Liver (tissue), 3 donors: Measurements from ENCODE around the gene GPATCH8.

ENCODE experiments used
- EGR1 ChIP-seq, 2 donors: IDR thresholded peaks; 2 replicates each; pipeline ENCODE4 v1.6.1; 2016 to 2018; ENCODE audit warnings: antibody characterized with exemption in 2 of 2, low read depth in 2 of 2
- JUND ChIP-seq, 2 donors: IDR thresholded peaks; 2 replicates each; pipeline ENCODE4 v1.6.1; 2016; ENCODE audit warnings: antibody characterized with exemption in 2 of 2
- TAF1 ChIP-seq: conservative IDR thresholded peaks from 2 replicates; pipeline ENCODE4 v1.6.1; 2016; ENCODE audit warnings: antibody characterized with exemption, mild to moderate bottlenecking
- TF ChIP-seq, protein P1 (sequence below): fragments of 150-350 bp; IDR thresholded peaks from 2 replicates; pipeline ENCODE4 v1.5.1; 2017; ENCODE audit warnings: improper control_type of control experiment, low read depth, low read length; ENCODE audit not compliant: missing input control
- donor health status: healthy.
- donor health status: healthy.

GRCh38 chr17:44540246-44541084, 37.3 kb upstream of the GPATCH8 start:
- TF ChIP-seq, protein P1, sequence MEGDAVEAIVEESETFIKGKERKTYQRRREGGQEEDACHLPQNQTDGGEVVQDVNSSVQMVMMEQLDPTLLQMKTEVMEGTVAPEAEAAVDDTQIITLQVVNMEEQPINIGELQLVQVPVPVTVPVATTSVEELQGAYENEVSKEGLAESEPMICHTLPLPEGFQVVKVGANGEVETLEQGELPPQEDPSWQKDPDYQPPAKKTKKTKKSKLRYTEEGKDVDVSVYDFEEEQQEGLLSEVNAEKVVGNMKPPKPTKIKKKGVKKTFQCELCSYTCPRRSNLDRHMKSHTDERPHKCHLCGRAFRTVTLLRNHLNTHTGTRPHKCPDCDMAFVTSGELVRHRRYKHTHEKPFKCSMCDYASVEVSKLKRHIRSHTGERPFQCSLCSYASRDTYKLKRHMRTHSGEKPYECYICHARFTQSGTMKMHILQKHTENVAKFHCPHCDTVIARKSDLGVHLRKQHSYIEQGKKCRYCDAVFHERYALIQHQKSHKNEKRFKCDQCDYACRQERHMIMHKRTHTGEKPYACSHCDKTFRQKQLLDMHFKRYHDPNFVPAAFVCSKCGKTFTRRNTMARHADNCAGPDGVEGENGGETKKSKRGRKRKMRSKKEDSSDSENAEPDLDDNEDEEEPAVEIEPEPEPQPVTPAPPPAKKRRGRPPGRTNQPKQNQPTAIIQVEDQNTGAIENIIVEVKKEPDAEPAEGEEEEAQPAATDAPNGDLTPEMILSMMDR: no peak
- no peak for TF ChIP-seq TAF1
- TF ChIP-seq JUND (IDR thresholded peaks at IDR 0.05): no peak
- TF ChIP-seq EGR1 (IDR thresholded peaks at IDR 0.05; ENCODE audit: low read depth in 2 of 2): no peak
